ENCODE measurements around the gene LINGO3.

LINGO3 gene

GRCh38 chr19:2338751-2339643 is 31.0 kb upstream of the LINGO3 start:
- DNase-seq = no peak

- no peak for DNase-seq
Observed at GRCh38 chr19:2338055-2338615, 30.2 kb upstream of the LINGO3 start.

GRCh38 chr19:2337329-2337707 is 29.4 kb upstream of the LINGO3 start:
- no peak for DNase-seq

GRCh38 chr19:2336528-2337328 is 28.8 kb upstream of the LINGO3 start:
- no peak for DNase-seq

GRCh38 chr19:2335848-2336247 is 27.9 kb upstream of the LINGO3 start:
- no peak for DNase-seq

GRCh38 chr19:2334986-2335846 is 27.3 kb upstream of the LINGO3 start:
- no peak for DNase-seq

- no peak for DNase-seq
Observed at GRCh38 chr19:2334426-2334825, 26.5 kb upstream of the LINGO3 start.

GRCh38 chr19:2333807-2334211 is 25.9 kb upstream of the LINGO3 start:
- no peak for DNase-seq

- peak; percentile 85 for DNase-seq
Observed at GRCh38 chr19:2333027-2333806, 25.3 kb upstream of the LINGO3 start.

GRCh38 chr19:2332341-2333026 is 24.5 kb upstream of the LINGO3 start:
- peak; percentile 82 for DNase-seq

- no peak for DNase-seq
Observed at GRCh38 chr19:2331601-2332246, 23.8 kb upstream of the LINGO3 start.

- DNase-seq = peak; percentile 66
Observed at GRCh38 chr19:2330632-2331284, 22.8 kb upstream of the LINGO3 start.

GRCh38 chr19:2330255-2330631 is 22.3 kb upstream of the LINGO3 start:
- no peak for DNase-seq

- no peak for DNase-seq
Observed at GRCh38 chr19:2329501-2329916, 21.6 kb upstream of the LINGO3 start.

- no peak for DNase-seq
Observed at GRCh38 chr19:2329149-2329478, 21.2 kb upstream of the LINGO3 start.

GRCh38 chr19:2328401-2329148 is 20.6 kb upstream of the LINGO3 start, which contains the start of the genes LSM7 and SPPL2B:
TSS of gene LSM7 (minus strand) at chr19:2328586. CDS start at chr19:2328566, 20 bp downstream.
TSS of gene SPPL2B (plus strand) at chr19:2328684. CDS start at chr19:2328710, 26 bp downstream.
- peak; percentile 85 for DNase-seq

- DNase-seq = no peak
Observed at GRCh38 chr19:2327773-2328400, 19.9 kb upstream of the LINGO3 start.

GRCh38 chr19:2326699-2327360 is 18.9 kb upstream of the LINGO3 start:
- DNase-seq = no peak
